Mucosa of gallbladder (tissue), 1 donor: ENCODE results near the gene RAB12. TPM values are rescaled to one million over a fixed set of nuclear protein-coding genes. Genes with fewer than 3 reads are reported as not detected.

Source experiments
- DNase-seq: peaks from one replicate; pipeline ENCODE4 v3.0.0-alpha.2; 2020; ENCODE audit warnings: low spot score
- total RNA-seq: library from RNA; stranded (reverse); gene quantifications from one replicate; pipeline ENCODE4 v1.2.1, GENCODE V29; 2021
- donor health status: DM: no; HTN: no; CAD: no.

Gene RAB12
- total RNA-seq, 1 donor from 2014 or later, result 26.3 TPM

DNA sequence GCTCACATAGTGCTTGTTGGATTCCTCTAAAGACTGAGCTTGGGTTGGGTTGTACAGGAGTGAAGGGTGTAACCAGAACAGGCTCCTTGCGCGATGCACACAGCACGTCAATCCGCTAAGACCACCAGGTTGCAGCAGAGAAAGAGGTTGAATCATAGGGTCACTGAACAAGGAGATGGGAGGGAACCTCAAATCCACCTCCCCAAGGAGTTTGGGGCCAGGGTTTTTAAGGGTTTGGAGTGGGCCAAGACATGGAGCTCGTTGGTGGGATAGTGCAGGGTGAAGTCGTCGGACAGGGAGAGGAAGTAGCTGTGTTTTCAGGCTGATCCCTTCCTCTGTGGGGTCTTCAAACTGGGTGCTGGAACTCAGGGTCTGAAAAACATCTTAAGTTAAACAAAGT, 75.3 kb downstream of the RAB12 start:
- no peak for DNase-seq

DNA sequence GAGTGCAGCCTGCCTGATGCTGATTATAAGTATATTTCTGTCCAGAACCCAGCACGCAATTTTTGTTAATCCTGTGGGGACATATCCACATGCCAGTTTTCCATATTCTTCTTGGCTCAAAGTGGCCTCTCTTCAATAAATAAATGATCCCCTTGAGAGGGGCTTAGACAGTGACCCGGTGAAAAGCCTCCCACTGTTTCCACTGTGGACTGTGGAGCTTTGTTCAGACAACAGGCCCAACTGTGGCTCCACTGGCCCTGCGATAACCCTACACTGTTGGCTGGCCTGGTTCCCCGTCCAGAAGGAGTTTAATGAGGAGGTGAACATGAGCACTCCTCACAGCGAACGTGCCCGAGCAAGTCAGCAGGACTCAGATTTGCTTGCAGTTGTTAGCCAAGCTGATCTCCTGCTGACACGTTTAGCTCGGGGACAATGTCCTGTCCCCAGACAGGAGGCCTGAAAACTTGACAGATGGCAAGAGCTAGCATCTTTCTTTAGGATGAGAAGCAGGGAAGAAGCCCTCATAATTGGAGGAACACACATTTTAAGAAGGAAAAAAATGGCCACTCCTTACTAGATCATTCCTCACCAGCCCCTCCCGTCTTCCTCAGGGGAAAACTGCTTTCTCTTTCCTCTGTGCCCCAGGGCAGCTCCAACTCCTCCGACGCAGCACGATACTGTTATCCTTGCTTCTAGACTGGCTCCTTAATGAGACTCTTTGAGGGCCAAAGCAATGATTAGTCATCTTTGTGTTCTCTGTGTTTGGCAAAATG, 76.1 kb downstream of the RAB12 start:
- no peak for DNase-seq

DNA sequence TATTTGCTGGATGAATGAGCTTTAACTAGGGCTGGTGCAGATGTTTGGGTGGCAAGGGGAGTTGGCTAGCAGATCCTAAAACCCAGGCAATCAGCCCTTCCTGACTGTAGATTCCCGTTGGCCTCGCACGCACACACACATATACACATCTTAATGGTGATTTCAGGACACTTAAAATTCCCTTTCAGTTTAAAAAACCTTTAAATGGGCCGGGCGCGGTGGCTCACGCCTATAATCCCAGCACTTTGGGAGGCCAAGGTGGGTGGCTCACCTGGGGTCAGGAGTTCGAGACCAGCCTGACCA, 76.6 kb downstream of the RAB12 start:
- DNase-seq, result no peak

GRCh38 chr18:8686611-8687010, 77.4 kb downstream of the RAB12 start:
- no peak for DNase-seq

- DNase-seq, result no peak
Observed at GRCh38 chr18:8688216-8688800, 79.1 kb downstream of the RAB12 start.

DNA sequence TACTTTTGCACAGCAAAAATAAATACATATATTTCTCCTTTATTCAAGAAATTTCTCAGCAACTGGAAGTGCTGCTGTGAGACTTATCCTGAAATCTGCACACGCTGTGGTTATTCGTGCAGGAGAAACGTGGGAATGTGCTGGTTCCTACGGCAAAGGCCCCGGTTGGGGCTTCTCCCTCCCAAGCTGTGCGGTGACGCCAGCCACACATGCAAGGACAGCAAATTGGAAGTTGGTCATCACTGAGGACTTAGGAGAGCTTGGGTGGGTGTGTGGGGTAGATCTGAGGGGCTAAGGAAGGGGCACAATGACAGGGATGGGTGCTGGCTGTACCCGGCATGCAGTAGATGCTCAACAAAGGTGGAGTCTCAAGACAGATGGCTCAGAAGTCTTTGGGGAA, 79.6 kb downstream of the RAB12 start:
- DNase-seq, result no peak

Other genes starting within 250 kb of the RAB12 start
- gene MTCL1, start 96.1 kb downstream of the RAB12 start, total RNA-seq, result 182 TPM